Left lung (tissue), 10 donors: ENCODE results near the gene LMX1B. TPM values are rescaled to one million over a fixed set of nuclear protein-coding genes. Genes with fewer than 3 reads are reported as not detected.

Experiments
- ATAC-seq: fragments of 200-7000 bp; cut with Tn5 transposase; one replicate; pipeline ENCODE4 v1.9.1; 2020; ENCODE audit warnings: moderate library complexity
- DNase-seq, 4 donors: peaks; one replicate each; pipeline ENCODE4 v3.0.0-alpha.2; 2013 to 2020
- H3K27ac ChIP-seq, 2 donors: fragments of 200-600 bp; sonication (generic) in 1 of 2; one replicate each; pipeline versions ENCODE4 v1.5.0 to v1.8.0; 2020 to 2021
- H3K27me3 ChIP-seq, 2 donors: fragments of 200-600 bp; sonication (generic) in 1 of 2; one replicate each; pipeline versions ENCODE4 v1.5.0 to v1.8.0; 2020 to 2021
- H3K36me3 ChIP-seq, 2 donors: fragments of 200-600 bp; sonication (generic) in 1 of 2; one replicate each; pipeline versions ENCODE4 v1.5.0 to v1.8.0; 2020 to 2021
- H3K4me1 ChIP-seq, 2 donors: fragments of 200-600 bp; one replicate each; pipeline ENCODE4 v1.8.0; 2021
- H3K4me3 ChIP-seq, 2 donors: fragments of 200-600 bp; sonication (generic) in 1 of 2; one replicate each; pipeline versions ENCODE4 v1.5.0 to v1.8.0; 2020 to 2021; ENCODE audit warnings: mild to moderate bottlenecking in 1 of 2
- H3K9me3 ChIP-seq, 2 donors: fragments of 200-600 bp; sonication (generic) in 1 of 2; one replicate each; pipeline versions ENCODE4 v1.5.0 to v1.8.0; 2020 to 2021
- intact Hi-C, 2 donors: fragments of 100-400 bp; cut with DNase I; formaldehyde crosslinking; loops; one replicate each; pipeline versions ENCODE4 v1.11.2 to v1.14.2; 2022
- polyA plus RNA-seq, 6 donors: library from polyadenylated mRNA; unstranded; fragments of 120-200 nt; gene quantifications; one replicate each; pipeline ENCODE4 v1.2.1, GENCODE V29; 2013; ENCODE audit not compliant: insufficient read length in 6 of 6
- total RNA-seq, 2 donors: library from RNA; stranded (reverse); fragmentation: NEBNext Ultra II Directional; extraction: Animal tissue kit (Norgen Biotek cat#: 25700); gene quantifications; one replicate each; pipeline ENCODE4 v1.2.1, GENCODE V29; 2021
- TF ChIP-seq, protein P1 (sequence below), 2 donors: fragments of 200-600 bp; sonication (generic) in 1 of 2; IDR thresholded peaks; one replicate each; pipeline versions ENCODE4 v1.5.0 to v1.8.0; 2021; ENCODE audit warnings: antibody characterized with exemption in 2 of 2
- donor health status: DM: no; HTN: yes; CAD: no.
- donor health status: DM: no; HTN: no; CAD: no.

The LMX1B gene
- total and polyA plus RNA-seq, 8 donors = 0.05 to 0.31 (median 0.20) TPM; not detected in 1

DNA sequence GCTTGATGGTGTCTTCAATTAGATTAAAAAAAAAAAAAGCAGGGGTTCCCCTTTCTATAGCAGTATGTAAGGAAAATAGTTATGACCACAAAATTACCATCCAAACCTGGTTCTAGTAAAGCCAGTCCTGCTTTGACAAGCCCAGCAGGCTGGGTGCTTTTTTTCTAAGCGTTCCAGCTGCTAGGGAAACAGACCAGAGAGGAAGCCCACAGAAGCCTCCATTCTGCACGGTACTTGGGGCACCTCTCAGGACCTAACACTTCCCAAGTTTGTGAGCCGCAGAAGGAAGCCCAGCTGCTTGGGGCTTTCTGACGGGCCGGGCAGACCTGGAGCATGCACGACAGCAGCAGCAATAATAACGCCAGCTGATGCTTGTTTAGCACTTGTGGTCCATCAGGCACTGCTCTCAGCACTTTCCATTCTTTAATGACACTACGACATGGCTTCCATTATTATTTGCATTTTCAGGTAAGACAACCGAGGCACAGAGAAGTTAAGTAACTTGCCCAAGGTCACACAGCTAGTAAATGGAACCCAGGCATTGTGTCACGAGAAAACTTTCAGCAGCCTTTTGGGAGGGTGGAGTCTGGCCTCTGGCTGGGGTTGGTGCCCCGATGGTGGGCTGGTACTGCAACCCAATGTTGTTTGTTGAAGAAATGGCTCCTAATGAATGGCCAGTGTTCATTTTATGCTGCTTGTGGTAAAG, 15.4 kb downstream of the LMX1B start:
- intact Hi-C loops = no loop called here
- Histone ChIP-seq H3K27me3 (peaks cover 62 to 100% of the 10 kb centered on the region in 2 donors), H3K9me3 (no peaks in the 10 kb centered on the region), H3K27ac (no peak overlapping the region), H3K4me3 (no peak overlapping the region), H3K36me3 (no peaks in the 10 kb centered on the region), H3K4me1 (peaks cover 10 to 12% of the 10 kb centered on the region in 2 donors)
- no peak for ATAC-seq
- DNase-seq = no peak
- TF ChIP-seq, protein P1, sequence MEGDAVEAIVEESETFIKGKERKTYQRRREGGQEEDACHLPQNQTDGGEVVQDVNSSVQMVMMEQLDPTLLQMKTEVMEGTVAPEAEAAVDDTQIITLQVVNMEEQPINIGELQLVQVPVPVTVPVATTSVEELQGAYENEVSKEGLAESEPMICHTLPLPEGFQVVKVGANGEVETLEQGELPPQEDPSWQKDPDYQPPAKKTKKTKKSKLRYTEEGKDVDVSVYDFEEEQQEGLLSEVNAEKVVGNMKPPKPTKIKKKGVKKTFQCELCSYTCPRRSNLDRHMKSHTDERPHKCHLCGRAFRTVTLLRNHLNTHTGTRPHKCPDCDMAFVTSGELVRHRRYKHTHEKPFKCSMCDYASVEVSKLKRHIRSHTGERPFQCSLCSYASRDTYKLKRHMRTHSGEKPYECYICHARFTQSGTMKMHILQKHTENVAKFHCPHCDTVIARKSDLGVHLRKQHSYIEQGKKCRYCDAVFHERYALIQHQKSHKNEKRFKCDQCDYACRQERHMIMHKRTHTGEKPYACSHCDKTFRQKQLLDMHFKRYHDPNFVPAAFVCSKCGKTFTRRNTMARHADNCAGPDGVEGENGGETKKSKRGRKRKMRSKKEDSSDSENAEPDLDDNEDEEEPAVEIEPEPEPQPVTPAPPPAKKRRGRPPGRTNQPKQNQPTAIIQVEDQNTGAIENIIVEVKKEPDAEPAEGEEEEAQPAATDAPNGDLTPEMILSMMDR (IDR thresholded peaks at IDR 0.05) = no peak

DNA sequence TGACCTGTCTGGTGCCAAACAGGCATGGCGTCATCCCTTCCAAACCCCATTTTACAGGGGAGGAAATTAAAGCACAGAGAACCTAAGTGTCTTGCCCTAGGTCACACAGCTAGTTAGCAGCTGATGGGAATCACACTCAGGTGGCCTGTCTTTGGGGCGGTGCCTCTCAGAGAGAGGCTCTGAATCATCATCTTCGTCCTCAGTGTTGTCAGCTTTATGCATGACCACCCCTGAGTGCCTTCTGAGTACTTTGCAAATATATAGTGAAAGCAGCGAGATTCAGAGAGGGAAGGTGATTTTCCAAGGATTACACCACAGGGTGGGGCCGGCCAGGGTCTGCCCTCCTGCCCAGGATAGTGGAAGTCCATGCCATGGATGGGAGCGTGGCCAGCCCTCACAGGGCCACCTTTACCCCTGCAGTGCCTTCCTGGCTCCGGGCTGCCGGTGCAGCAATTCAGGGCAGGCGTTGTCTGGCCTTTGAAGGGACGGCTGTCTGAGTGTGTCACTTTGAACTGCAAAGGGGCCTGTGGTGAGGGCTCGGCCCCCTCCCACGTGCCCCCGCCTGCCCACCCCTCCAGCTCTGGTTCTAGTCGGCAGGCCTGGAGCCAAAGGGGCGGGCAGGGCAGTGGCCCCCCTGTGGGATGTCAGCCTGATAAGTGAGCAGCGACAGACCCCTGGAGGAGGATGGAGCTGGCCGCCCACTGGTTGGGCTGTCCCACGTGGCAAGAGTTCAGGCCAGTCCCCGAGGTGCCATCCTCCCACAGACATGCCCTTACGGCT, 16.9 kb downstream of the LMX1B start:
- TF ChIP-seq, protein P1 (IDR thresholded peaks at IDR 0.05) = no peak
- Histone ChIP-seq H3K27me3 (peaks cover 47 to 100% of the 10 kb centered on the region in 2 donors), H3K27ac (no peak overlapping the region), H3K4me1 (peaks cover 7% of the 10 kb centered on the region in 2 donors), H3K9me3 (no peaks in the 10 kb centered on the region), H3K4me3 (no peak overlapping the region), H3K36me3 (no peaks in the 10 kb centered on the region)
- intact Hi-C loops = no loop called here
- ATAC-seq (no peak), DNase-seq (no peak)

DNA sequence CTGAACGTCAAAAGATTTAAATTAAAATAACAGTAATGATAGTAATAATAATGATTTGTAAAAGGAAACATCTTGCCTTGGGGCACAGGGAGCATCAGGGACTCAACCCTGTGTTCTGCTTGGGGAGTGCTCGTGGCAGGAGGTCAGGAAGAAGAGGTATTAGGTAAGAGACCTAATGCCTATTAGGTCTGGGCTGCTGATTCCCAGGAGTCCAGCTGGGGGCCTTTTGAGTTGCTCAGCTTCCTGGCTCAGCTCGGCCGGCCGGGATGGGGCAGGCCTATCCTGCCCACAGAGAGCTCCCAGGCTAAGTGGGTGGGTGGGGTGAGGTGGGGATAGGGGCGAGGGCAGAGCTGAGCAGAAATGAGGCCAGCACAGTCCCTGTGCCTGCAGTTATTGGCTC, 17.5 kb downstream of the LMX1B start:
- TF ChIP-seq, protein P1 (IDR thresholded peaks at IDR 0.05) = no peak
- no peak overlapping the region for H3K27ac ChIP-seq
- no peaks in the 10 kb centered on the region for H3K36me3 ChIP-seq
- H3K4me3 ChIP-seq = no peak overlapping the region
- no peaks in the 10 kb centered on the region for H3K9me3 ChIP-seq
- H3K27me3 ChIP-seq = peaks cover 41 to 100% of the 10 kb centered on the region in 2 donors
- DNase-seq (no peak), ATAC-seq (no peak)
- intact Hi-C loops = no loop called here
- peaks cover under 1 to 1% of the 10 kb centered on the region in 2 donors for H3K4me1 ChIP-seq

DNA sequence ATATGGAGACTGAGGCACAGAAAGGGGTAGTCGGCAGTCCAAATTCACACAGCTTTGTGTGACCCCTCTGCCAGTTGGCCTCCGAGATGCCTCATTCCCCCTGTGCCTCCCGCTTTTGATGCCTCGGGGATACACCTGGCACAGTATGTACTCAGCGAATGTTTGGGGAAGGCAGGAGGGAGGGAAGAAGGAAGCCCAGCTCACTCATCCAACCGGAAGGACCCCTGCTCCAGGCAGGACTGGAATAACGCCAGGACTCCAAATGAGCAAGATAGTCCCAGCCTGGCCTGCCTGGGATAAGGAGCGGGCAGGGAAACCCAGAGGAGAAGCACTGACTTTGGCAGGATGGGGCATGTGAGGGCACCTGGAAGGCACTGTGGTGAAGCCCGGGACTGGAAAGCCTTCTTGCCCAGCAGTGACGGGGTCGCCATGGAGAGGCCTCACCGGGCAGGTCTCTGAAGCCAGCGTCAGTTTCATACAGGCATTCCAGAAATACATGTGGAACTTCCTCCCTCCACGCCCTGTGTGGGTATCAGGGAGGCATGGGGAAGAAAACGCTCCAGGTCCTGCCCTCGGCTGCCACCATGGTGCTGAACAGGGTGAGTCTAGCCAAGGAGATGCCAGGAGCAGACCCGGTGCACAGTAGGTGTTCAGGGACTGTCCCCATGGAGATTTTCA, 20.3 kb downstream of the LMX1B start:
- no peak overlapping the region for H3K4me3 ChIP-seq
- ATAC-seq (no peak), DNase-seq (no peak)
- H3K4me1 ChIP-seq = no peaks in the 10 kb centered on the region
- no peaks in the 10 kb centered on the region for H3K9me3 ChIP-seq
- no peaks in the 10 kb centered on the region for H3K36me3 ChIP-seq
- intact Hi-C loops = no loop called here
- TF ChIP-seq, protein P1 (IDR thresholded peaks at IDR 0.05) = no peak
- peaks cover 32 to 100% of the 10 kb centered on the region in 2 donors for H3K27me3 ChIP-seq
- H3K27ac ChIP-seq = no peak overlapping the region

DNA sequence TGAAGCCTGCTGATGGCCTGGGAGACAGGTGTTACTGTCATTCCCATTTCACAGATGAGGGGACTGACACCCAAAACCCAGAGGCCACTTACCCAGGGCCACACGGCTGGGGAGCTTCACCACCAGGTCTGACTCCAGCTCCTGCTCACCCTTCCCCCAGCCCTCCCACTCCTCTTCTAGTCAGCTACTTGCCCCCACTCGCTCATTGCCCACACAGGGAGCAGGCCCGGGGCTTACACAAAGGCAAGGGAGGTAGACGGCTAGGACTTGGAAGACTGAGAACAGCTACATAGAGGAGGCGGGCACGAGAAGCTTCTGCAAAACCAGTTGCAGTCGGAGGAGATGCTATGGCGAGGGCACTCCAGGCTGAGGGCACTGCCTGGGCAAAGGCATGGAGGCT, 21.3 kb downstream of the LMX1B start:
- no peak overlapping the region for H3K27ac ChIP-seq
- no peaks in the 10 kb centered on the region for H3K36me3 ChIP-seq
- no peaks in the 10 kb centered on the region for H3K9me3 ChIP-seq
- H3K4me1 ChIP-seq = no peaks in the 10 kb centered on the region
- TF ChIP-seq, protein P1 (IDR thresholded peaks at IDR 0.05) = no peak
- intact Hi-C loops = no loop called here
- ATAC-seq (no peak), DNase-seq (no peak)
- peaks cover 33 to 100% of the 10 kb centered on the region in 2 donors for H3K27me3 ChIP-seq
- H3K4me3 ChIP-seq = no peak overlapping the region
